BJ (cell line): ENCODE data around the gene TNFSF13. TPM values are rescaled to one million over a fixed set of nuclear protein-coding genes. Genes with fewer than 3 reads are reported as not detected.

Source experiments
- CTCF ChIA-PET: fragments of 350-600 bp; formaldehyde crosslinking; extraction: SDS; loops from one replicate; lab custom pipeline; 2021; ENCODE audit warnings: antibody characterized with exemption, inconsistent platforms; lab: Yijun Ruan, JAX
- POLR2A ChIA-PET: fragments of 300-600 bp; sonication (Branson Sonifier 250); formaldehyde crosslinking; extraction: SDS; loops from one replicate; lab custom pipeline; 2021; ENCODE audit warnings: antibody characterized with exemption; lab: Charles Lee
- DNase-seq: peaks from one replicate; pipeline ENCODE4 v3.0.0-alpha.2; 2011; ENCODE audit warnings: low read depth
- H3K27me3 ChIP-seq: 2 replicates; pipeline ENCODE4 v1.6.0; 2011; ENCODE audit warnings: low read length; ENCODE audit not compliant: control insufficient read depth, insufficient read depth
- H3K36me3 ChIP-seq: 2 replicates; pipeline ENCODE4 v1.5.1; 2011; ENCODE audit warnings: low read length; ENCODE audit not compliant: control insufficient read depth, insufficient read depth
- H3K4me3 ChIP-seq: 2 replicates; pipeline ENCODE4 v1.5.1; 2011; ENCODE audit warnings: low read depth, mild to moderate bottlenecking, control low read depth, low read length
- polyA plus RNA-seq: library from polyadenylated mRNA; depleted of rRNA; stranded (reverse); fragments of >200 nt; gene quantifications from 2 replicates; pipeline ENCODE4 v1.2.3, GENCODE V29; 2011
- TF ChIP-seq, protein P1 (sequence below): IDR thresholded peaks from 2 replicates; pipeline ENCODE4 v1.5.1; 2011; ENCODE audit warnings: low read depth, mild to moderate bottlenecking, control low read depth, inconsistent platforms, low read length, moderate library complexity; ENCODE audit not compliant: insufficient read depth

The TNFSF13 gene
- polyA plus RNA-seq, 1 experiment: 2.4 TPM

DNA sequence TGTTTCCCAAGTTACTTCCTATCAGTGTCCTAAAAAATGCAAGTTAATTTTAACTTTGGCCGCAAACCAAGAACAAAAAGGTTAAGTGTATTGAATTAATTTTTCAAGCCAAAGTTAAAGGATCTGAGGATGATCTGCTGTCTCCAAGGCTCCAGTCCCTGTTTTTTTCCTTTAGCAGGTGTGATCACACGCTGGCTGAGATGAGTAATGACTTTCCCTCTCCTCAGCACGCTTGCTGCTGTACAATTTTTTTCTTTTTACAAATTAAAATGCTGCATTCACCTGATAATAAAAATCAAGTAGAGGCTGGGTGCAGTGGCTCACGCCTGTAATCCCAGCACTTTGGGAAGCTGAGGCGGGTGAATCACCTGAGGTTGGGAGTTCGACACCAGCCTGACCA is 13.6 kb upstream of the TNFSF13 start:
- no peak overlapping the region for H3K4me3 ChIP-seq
- no peak for DNase-seq
- TF ChIP-seq, protein P1, sequence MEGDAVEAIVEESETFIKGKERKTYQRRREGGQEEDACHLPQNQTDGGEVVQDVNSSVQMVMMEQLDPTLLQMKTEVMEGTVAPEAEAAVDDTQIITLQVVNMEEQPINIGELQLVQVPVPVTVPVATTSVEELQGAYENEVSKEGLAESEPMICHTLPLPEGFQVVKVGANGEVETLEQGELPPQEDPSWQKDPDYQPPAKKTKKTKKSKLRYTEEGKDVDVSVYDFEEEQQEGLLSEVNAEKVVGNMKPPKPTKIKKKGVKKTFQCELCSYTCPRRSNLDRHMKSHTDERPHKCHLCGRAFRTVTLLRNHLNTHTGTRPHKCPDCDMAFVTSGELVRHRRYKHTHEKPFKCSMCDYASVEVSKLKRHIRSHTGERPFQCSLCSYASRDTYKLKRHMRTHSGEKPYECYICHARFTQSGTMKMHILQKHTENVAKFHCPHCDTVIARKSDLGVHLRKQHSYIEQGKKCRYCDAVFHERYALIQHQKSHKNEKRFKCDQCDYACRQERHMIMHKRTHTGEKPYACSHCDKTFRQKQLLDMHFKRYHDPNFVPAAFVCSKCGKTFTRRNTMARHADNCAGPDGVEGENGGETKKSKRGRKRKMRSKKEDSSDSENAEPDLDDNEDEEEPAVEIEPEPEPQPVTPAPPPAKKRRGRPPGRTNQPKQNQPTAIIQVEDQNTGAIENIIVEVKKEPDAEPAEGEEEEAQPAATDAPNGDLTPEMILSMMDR: no peak
- ChIA-PET POLR2A (no interaction called here), CTCF (no interaction called here)
- H3K27me3 ChIP-seq: peaks cover 2% of the 10 kb centered on the region; the same call in 1 of the 2 replicates
- H3K36me3 ChIP-seq: no peaks in the 10 kb centered on the region

DNA sequence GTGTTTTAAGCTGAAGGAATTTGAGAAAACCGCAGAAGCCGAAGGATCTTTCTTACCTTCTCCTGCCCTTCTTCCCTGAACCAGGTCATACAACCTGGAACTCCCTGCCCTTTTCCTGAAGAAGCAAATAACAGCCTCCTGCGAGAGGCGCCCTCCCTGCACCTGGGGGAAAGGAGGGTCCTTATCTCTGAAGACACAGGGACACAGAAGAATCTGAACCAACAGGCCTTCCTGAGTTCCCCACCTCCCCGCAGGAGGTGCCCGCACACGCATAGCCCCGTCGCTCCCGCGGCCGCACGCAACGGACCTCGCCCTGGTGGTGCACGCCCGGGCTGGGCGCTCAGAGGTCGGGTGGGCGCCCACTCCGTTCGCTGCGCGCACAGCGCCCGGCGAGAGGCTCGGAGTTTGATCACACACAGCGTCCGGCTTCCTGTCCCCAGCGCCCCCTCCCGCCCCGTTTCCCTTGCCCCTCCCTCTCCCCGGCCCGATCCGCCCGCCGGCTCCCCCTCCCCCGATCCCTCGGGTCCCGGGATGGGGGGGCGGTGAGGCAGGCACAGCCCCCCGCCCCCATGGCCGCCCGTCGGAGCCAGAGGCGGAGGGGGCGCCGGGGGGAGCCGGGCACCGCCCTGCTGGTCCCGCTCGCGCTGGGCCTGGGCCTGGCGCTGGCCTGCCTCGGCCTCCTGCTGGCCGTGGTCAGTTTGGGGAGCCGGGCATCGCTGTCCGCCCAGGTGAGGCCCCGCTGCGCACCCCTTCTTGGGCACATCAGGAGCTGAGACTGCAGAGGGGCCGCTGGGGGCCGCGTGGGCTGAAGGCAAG is 9.8 kb upstream of the TNFSF13 start, which contains the start of gene TNFSF12:
Gene TNFSF12, plus strand, starts transcription at position 474 of the 816 bp plus-strand sequence. Its CDS starts 96 bp downstream, at position 570.
- ChIA-PET CTCF (interaction anchor here (0.6 to 5.9 kb wide), 5 partner anchors 12 to 284 kb away, joined by 3 to 41 read pairs (median 4); partner anchors contain the start of gene SENP3), POLR2A (interaction anchor here (0.6 to 0.7 kb wide), 2 partner anchors 12 to 64 kb away, joined by 3 to 4 read pairs; no protein-coding TSS in a partner anchor)
- no peaks in the 10 kb centered on the region; the same call in 1 of the 2 replicates for H3K36me3 ChIP-seq
- no peak for DNase-seq
- H3K27me3 ChIP-seq: no peaks in the 10 kb centered on the region
- H3K4me3 ChIP-seq: peak within 1 kb of the TSS; percentile 68
- TF ChIP-seq, protein P1: peak; percentile 25

DNA sequence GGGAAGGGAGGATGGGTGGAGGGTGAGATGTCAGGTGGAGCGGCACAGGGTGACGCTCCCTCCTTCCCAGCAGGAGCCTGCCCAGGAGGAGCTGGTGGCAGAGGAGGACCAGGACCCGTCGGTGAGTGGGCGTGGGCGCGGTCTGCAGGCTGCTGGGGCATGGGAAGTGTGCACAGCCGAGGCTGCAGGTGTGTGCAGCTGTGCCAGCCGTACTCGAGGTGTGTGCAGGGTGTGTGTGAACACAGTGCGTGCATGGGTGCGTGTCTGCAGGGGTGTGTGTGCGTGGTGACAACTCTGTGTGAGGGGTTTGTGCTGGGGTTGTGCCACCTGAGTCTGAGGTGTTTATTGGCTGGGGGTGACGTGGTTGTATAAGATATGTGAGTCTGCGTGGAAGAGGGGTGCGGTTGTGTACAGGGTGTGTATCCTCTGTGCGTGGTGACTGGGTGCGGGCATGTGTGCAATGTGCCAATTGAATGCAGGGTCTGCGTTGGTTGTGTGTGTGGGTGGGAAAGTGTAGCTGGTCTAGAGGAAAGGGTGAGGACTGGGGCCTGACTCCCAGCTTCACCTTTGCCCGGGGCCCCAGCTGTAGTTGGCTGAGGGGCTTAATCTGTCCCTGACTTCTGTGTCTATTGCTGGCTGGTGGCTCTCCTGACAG is 9.0 kb upstream of the TNFSF13 start:
- Histone ChIP-seq H3K36me3 (no peaks in the 10 kb centered on the region; the same call in 1 of the 2 replicates), H3K4me3 (peak overlapping the region; percentile 68), H3K27me3 (no peaks in the 10 kb centered on the region)
- ChIA-PET CTCF (interaction anchor here (1.0 to 5.9 kb wide), 3 partner anchors 11 to 35 kb away, joined by 3 to 41 read pairs (median 6); partner anchors contain the start of gene SENP3), POLR2A (no interaction called here)
- DNase-seq: no peak
- TF ChIP-seq, protein P1: no peak; the same call in 1 of the 2 replicates

DNA sequence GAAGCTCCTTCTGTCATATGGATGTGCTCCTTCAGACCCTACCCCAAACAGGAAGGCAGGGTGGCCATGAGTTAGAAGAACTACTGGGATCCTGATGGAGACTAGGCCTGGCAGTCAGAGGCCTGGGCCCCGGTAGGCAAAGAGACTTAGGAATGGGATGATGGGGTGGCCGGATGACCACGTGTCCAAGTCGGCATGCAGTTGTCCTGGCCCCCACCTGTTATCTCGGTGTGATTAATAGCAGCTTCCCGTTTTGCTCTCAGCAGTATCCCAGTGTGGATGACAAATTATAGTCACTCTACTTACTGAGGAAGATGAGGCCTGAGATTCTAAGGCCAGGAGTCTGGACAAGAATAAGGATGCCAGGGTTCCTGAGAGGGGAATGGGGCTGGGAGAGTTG is 8.2 kb upstream of the TNFSF13 start:
- no peaks in the 10 kb centered on the region for H3K27me3 ChIP-seq
- no peaks in the 10 kb centered on the region; the same call in 1 of the 2 replicates for H3K36me3 ChIP-seq
- CTCF ChIA-PET: interaction anchor here (0.7 to 5.9 kb wide), 2 partner anchors 10 to 37 kb away, joined by 4 to 41 read pairs; partner anchors contain the start of gene SENP3
- H3K4me3 ChIP-seq: no peak overlapping the region
- POLR2A ChIA-PET: no interaction called here
- DNase-seq: no peak
- TF ChIP-seq, protein P1: no peak
